Measurements from ENCODE around the gene ANTXR1.

Gene ANTXR1

DNA sequence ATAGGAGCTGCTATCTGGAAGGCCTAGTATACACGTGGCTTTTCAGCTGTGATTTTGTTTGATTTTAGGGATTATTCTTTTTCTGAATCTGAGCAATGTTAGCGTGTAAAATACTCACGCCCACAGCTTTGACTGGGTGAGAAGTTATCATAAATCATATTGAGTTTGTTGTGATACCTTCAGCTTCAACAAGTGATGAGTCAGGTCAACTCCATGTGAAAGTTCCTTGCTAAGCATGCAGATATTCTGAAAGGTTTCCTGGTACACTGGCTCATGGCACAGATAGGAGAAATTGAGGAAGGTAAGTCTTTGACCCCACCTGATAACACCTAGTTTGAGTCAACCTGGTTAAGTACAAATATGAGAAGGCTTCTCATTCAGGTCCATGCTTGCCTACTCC is 38.7 kb upstream of the ANTXR1 start, which contains the start of gene GKN1:
TSS of gene GKN1 (plus strand) at position 386 of the 400 bp plus-strand sequence. CDS start 42 bp downstream, outside the sequence.
- no peak for DNase-seq (ENCODE audit: extremely low read depth, low read depth)
- TF ChIP-seq, protein P1, sequence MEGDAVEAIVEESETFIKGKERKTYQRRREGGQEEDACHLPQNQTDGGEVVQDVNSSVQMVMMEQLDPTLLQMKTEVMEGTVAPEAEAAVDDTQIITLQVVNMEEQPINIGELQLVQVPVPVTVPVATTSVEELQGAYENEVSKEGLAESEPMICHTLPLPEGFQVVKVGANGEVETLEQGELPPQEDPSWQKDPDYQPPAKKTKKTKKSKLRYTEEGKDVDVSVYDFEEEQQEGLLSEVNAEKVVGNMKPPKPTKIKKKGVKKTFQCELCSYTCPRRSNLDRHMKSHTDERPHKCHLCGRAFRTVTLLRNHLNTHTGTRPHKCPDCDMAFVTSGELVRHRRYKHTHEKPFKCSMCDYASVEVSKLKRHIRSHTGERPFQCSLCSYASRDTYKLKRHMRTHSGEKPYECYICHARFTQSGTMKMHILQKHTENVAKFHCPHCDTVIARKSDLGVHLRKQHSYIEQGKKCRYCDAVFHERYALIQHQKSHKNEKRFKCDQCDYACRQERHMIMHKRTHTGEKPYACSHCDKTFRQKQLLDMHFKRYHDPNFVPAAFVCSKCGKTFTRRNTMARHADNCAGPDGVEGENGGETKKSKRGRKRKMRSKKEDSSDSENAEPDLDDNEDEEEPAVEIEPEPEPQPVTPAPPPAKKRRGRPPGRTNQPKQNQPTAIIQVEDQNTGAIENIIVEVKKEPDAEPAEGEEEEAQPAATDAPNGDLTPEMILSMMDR (IDR thresholded peaks at IDR 0.05; ENCODE audit: low read depth, low read length, missing control alignments): no peak
- no peak within 1 kb of the TSS for H3K4me3 ChIP-seq (replicated peaks; ENCODE audit: low read depth, low read length)

DNA sequence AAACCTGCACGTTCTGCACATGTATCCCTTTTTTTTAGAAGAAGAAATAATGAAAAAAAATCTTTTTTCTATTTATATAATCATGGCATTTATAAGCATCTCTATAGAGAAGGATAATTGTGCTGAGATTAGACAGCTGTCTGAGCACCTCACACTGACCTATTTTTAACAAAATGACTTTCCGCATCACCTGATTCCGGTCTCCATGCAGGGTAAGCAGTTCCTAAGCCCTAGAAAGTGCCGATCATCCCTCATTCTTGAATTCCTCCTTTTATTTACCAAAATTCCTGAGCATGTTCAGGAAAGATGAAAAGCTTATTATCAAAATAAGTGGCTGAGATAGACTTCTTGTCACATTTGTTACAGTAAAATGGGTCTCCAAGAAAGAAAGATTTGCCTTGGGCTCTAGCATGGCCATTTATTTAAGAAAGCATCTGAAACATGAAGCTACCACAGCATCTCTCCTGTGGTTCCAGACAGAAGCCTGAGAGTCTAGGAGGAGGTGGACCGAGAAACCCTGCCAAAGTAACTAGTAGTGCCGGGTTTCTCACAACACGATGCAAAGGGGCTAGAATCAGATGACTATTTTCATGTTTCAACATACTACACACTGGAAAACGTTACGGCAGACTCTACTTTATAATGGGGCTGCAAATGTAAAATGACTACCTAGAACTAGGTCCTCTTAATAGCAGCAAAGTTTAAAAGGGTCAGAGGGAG is 37.9 kb upstream of the ANTXR1 start:
- no peak overlapping the region for H3K4me3 ChIP-seq (replicated peaks; ENCODE audit: low read depth, low read length)
- TF ChIP-seq, protein P1 (IDR thresholded peaks at IDR 0.05; ENCODE audit: low read depth, low read length, missing control alignments): no peak
- DNase-seq (ENCODE audit: extremely low read depth, low read depth): no peak

DNA sequence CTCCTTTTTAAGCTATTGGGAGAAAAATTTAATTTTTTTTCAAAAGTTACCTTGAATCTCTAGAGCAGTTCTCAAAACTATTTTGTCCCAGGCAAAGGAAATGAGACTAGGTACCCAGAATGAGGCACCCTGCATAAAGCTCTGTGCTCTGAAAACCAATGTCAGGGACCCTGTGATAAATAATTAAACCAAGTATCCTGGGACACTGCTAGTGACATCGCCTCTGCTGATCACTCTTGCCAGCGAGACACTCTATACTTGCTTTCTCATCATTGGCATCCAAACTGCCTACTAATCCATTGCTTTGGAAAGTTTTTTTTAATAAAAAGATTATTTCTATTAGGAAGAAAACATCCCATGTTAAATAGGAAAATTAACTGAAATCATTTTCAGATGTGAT is 37.1 kb upstream of the ANTXR1 start:
- TF ChIP-seq, protein P1 (IDR thresholded peaks at IDR 0.05; ENCODE audit: low read depth, low read length, missing control alignments): no peak
- no peak overlapping the region for H3K4me3 ChIP-seq (replicated peaks; ENCODE audit: low read depth, low read length)
- DNase-seq (ENCODE audit: extremely low read depth, low read depth): no peak

DNA sequence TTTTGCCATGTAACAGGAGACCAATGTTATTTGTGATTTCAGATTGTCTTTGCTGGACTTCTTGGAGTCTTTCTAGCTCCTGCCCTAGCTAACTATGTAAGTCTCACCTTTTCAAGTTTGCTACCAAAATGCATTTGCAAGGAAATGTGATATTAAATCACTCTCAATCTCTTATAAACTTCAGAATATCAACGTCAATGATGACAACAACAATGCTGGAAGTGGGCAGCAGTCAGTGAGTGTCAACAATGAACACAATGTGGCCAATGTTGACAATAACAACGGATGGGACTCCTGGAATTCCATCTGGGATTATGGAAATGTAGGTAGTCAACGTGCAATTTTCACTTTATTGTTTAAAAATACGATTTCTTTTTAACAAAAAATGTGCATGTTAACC is 35.5 kb upstream of the ANTXR1 start:
- H3K4me3 ChIP-seq (replicated peaks; ENCODE audit: low read depth, low read length): no peak overlapping the region
- DNase-seq (ENCODE audit: extremely low read depth, low read depth): no peak
- TF ChIP-seq, protein P1 (IDR thresholded peaks at IDR 0.05; ENCODE audit: low read depth, low read length, missing control alignments): no peak

DNA sequence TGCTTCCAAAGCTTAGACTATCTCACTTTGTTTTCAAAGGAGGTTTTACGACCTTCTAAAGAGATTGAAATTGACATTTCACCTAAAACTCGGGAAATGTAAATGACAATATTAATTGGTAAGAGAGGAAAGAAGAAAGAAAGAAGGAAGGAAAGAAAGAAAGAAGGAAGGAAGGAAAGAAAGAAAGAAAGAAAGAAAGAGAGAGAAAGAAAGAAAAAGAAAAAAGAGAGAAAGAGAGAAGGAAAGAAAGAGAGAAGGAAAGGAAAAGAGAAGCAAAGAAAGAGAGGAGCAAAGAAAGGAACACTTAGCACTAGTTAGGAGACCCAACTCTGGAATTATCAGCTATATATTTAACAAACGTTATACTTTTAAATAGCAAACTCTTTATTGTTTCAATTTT is 34.9 kb upstream of the ANTXR1 start:
- DNase-seq (ENCODE audit: extremely low read depth, low read depth): no peak
- TF ChIP-seq, protein P1 (IDR thresholded peaks at IDR 0.05; ENCODE audit: low read depth, low read length, missing control alignments): no peak
- H3K4me3 ChIP-seq (replicated peaks; ENCODE audit: low read depth, low read length): no peak overlapping the region

DNA sequence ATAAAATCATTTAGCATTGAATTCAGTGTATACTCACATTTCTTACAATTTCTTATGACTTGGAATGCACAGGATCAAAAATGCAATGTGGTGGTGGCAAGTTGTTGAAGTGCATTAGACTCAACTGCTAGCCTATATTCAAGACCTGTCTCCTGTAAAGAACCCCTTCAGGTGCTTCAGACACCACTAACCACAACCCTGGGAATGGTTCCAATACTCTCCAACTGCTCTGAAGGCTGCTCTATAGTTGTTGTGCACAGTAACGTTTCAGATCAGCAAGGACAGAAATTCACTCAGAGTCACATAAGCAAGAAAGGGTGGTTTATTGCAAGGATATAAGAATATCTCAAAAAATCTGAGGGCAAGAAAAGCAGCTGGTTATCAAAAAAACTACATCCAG is 32.0 kb upstream of the ANTXR1 start:
- H3K4me3 ChIP-seq (replicated peaks; ENCODE audit: low read depth, low read length): no peak overlapping the region
- DNase-seq (ENCODE audit: extremely low read depth, low read depth): no peak
- TF ChIP-seq, protein P1 (IDR thresholded peaks at IDR 0.05; ENCODE audit: low read depth, low read length, missing control alignments): no peak
